B cell (primary cell): Measurements from ENCODE around the gene CPXM1. TPM values are rescaled to one million over a fixed set of nuclear protein-coding genes. Genes with fewer than 3 reads are reported as not detected.

Experiments used
- ATAC-seq: fragments of 200-7000 bp; cut with Tn5 transposase; one replicate; pipeline ENCODE4 v1.10.0; 2021; ENCODE audit warnings: low read depth, mild to moderate bottlenecking, moderate number of reproducible peaks, moderate library complexity
- CTCF ChIA-PET: fragments of 350-600 bp; sonication (Branson Sonifier 250); formaldehyde crosslinking; loops from one replicate; lab custom pipeline; 2021; ENCODE audit warnings: antibody characterized with exemption, inconsistent platforms; lab: Charles Lee
- POLR2A ChIA-PET: fragments of 350-600 bp; sonication (Branson Sonifier 250); formaldehyde crosslinking; loops from one replicate; lab custom pipeline; 2021; ENCODE audit warnings: antibody characterized with exemption; lab: Charles Lee
- DNase-seq: peaks from one replicate; pipeline ENCODE4 v3.0.0; 2013
- H2AFZ ChIP-seq: 2 replicates; pipeline ENCODE4 v1.6.1; 2012; ENCODE audit warnings: mild to moderate bottlenecking, low read depth, low read length; ENCODE audit not compliant: insufficient read depth, poor library complexity, severe bottlenecking
- H3K27ac ChIP-seq, 2 donors: 1 replicate in 1 of 2; 2 replicates in 1 of 2; pipeline ENCODE4 v1.5.1; 2012 to 2013; ENCODE audit warnings: low read length in 2 of 2, mild to moderate bottlenecking in 2 of 2, moderate library complexity in 1 of 2
- H3K27me3 ChIP-seq, 4 experiments: fragments of 200-600 bp in 1 of 4; sonication (generic) in 1 of 4; replicated peaks in 1 of 4; 1 replicate in 2 of 4; 2 replicates in 2 of 4; pipeline versions ENCODE4 v1.6.1 to v1.7.0; 2013 to 2016; ENCODE audit warnings: low read length in 3 of 4, mild to moderate bottlenecking in 2 of 4, mixed read lengths in 1 of 4, moderate library complexity in 1 of 4; ENCODE audit not compliant: insufficient read depth in 4 of 4, control insufficient read depth in 3 of 4; ENCODE audit errors: control extremely low read depth in 1 of 4
- H3K36me3 ChIP-seq, 2 experiments: replicated peaks in 1 of 2; 1 replicate in 1 of 2; 2 replicates in 1 of 2; pipeline versions ENCODE4 v1.6.1 to v1.7.1; 2013; ENCODE audit warnings: low read length in 1 of 2; ENCODE audit not compliant: insufficient read depth in 2 of 2, control insufficient read depth in 1 of 2; ENCODE audit errors: control extremely low read depth in 1 of 2, extremely low read depth in 1 of 2
- H3K4me1 ChIP-seq, 2 donors: fragments of 200-600 bp in 1 of 2; sonication (generic) in 1 of 2; 1 replicate in 1 of 2; 2 replicates in 1 of 2; pipeline versions ENCODE4 v1.5.1 to v1.6.1; 2013 to 2017; ENCODE audit warnings: low read length in 2 of 2; ENCODE audit not compliant: control insufficient read depth in 2 of 2, insufficient read depth in 2 of 2
- H3K4me2 ChIP-seq: replicated peaks from 2 replicates; pipeline ENCODE3; 2012; ENCODE audit warnings: mild to moderate bottlenecking, low read depth, low read length; ENCODE audit not compliant: poor library complexity, severe bottlenecking
- H3K4me3 ChIP-seq, 5 experiments: fragments of 200-600 bp in 1 of 5; sonication (generic) in 1 of 5; 1 replicate in 3 of 5; 2 replicates in 2 of 5; pipeline versions ENCODE4 v1.5.1 to v1.7.0; 2011 to 2016; ENCODE audit warnings: low read length in 4 of 5, mild to moderate bottlenecking in 4 of 5, low read depth in 2 of 5, control low read depth in 1 of 5, moderate library complexity in 1 of 5; ENCODE audit not compliant: insufficient read depth in 1 of 5; ENCODE audit errors: control extremely low read depth in 1 of 5, extremely low read depth in 1 of 5
- H3K79me2 ChIP-seq: fragments of 200-600 bp; sonication (generic); one replicate; pipeline ENCODE4 v1.6.0; 2016; ENCODE audit warnings: low read length; ENCODE audit not compliant: control insufficient read depth, insufficient read depth
- H3K9ac ChIP-seq: fragments of 200-600 bp; sonication (generic); 2 replicates; pipeline ENCODE4 v1.6.1; 2017; ENCODE audit warnings: mild to moderate bottlenecking, low read length, moderate library complexity
- H3K9me3 ChIP-seq, 3 donors: one replicate each; pipeline versions ENCODE4 v1.6.1 to v1.7.1; 2013; ENCODE audit warnings: low read length in 2 of 3; ENCODE audit not compliant: control insufficient read depth in 2 of 3, insufficient read depth in 1 of 3; ENCODE audit errors: control extremely low read depth in 1 of 3
- H4K20me1 ChIP-seq: 2 replicates; pipeline ENCODE4 v1.6.0; 2012; ENCODE audit warnings: mild to moderate bottlenecking, low read length; ENCODE audit not compliant: insufficient read depth, control insufficient read depth, poor library complexity, severe bottlenecking
- H3K27ac Mint-ChIP-seq: one replicate; pipeline ENCODE4 v1.8.0; 2021; ENCODE audit warnings: mixed read lengths
- H3K27me3 Mint-ChIP-seq: one replicate; pipeline ENCODE4 v1.8.0; 2021; ENCODE audit warnings: mixed read lengths
- H3K4me1 Mint-ChIP-seq: one replicate; pipeline ENCODE4 v1.8.0; 2021; ENCODE audit warnings: mixed read lengths
- H3K4me3 Mint-ChIP-seq: one replicate; pipeline ENCODE4 v1.8.0; 2021; ENCODE audit warnings: mixed read lengths
- H3K9me3 Mint-ChIP-seq: one replicate; pipeline ENCODE4 v1.8.0; 2022; ENCODE audit warnings: mixed read lengths; ENCODE audit not compliant: insufficient read depth
- EZH2 ChIP-seq: IDR thresholded peaks from 2 replicates; pipeline ENCODE4 v1.6.1; 2012; ENCODE audit warnings: borderline replicate concordance, low read depth, mild to moderate bottlenecking, moderate library complexity, low read length; ENCODE audit not compliant: insufficient read depth, poor library complexity, severe bottlenecking
- whole genome bisulfite sequencing: methylation state at CpG from one replicate; pipeline ENCODE4 v1.1.5; 2013; ENCODE audit warnings: missing lambda C conversion rate; ENCODE audit not compliant: insufficient coverage; 5-methylcytosine and 5-hydroxymethylcytosine counted together
- intact Hi-C: fragments of 100-400 bp; cut with micrococcal nuclease; formaldehyde crosslinking; loops from one replicate; pipeline ENCODE4 v1.10.0; 2022
- polyA plus RNA-seq: library from polyadenylated mRNA; depleted of rRNA; stranded (reverse); fragments of >200 nt; gene quantifications from 2 replicates; pipeline ENCODE4 v1.2.3, GENCODE V29; 2012
- total RNA-seq, 2 donors: library from RNA; stranded (reverse); fragments of 120-200 nt in 1 of 2; gene quantifications; 1 replicate in 1 of 2; 2 replicates in 1 of 2; pipeline versions ENCODE4 v1.2.3 to v1.2.4, GENCODE V29; 2013 to 2022
- TF ChIP-seq, protein P1 (sequence below): fragments of 200-600 bp; IDR thresholded peaks from one replicate; pipeline ENCODE4 v1.8.0; 2022; ENCODE audit warnings: antibody characterized with exemption, mild to moderate bottlenecking

Gene CPXM1
- total and polyA plus RNA-seq, 2 donors (not counting 1 experiment from before 2014, with no cell fraction given), result 0.21 to 1.9 TPM

- CTCF ChIA-PET, result no interaction called here
- no peak overlapping the region for H3K4me2 ChIP-seq
- H2AFZ ChIP-seq, result no peak overlapping the region
- TF ChIP-seq, protein P1, sequence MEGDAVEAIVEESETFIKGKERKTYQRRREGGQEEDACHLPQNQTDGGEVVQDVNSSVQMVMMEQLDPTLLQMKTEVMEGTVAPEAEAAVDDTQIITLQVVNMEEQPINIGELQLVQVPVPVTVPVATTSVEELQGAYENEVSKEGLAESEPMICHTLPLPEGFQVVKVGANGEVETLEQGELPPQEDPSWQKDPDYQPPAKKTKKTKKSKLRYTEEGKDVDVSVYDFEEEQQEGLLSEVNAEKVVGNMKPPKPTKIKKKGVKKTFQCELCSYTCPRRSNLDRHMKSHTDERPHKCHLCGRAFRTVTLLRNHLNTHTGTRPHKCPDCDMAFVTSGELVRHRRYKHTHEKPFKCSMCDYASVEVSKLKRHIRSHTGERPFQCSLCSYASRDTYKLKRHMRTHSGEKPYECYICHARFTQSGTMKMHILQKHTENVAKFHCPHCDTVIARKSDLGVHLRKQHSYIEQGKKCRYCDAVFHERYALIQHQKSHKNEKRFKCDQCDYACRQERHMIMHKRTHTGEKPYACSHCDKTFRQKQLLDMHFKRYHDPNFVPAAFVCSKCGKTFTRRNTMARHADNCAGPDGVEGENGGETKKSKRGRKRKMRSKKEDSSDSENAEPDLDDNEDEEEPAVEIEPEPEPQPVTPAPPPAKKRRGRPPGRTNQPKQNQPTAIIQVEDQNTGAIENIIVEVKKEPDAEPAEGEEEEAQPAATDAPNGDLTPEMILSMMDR, result no peak
- no peak for TF ChIP-seq EZH2
- H3K79me2 ChIP-seq, result peaks cover 29% of the 10 kb centered on the region
- Mint-ChIP-seq H3K4me3 (no peak overlapping the region), H3K27ac (no peak overlapping the region), H3K9me3 (no peaks in the 10 kb centered on the region), H3K4me1 (peaks cover 6% of the 10 kb centered on the region), H3K27me3 (no peaks in the 10 kb centered on the region)
- no peak overlapping the region for H3K9ac ChIP-seq
- DNase-seq (no peak), ATAC-seq (no peak)
- H3K27ac ChIP-seq, result no peak overlapping the region
- no peaks in the 10 kb centered on the region for H3K27me3 ChIP-seq
- POLR2A ChIA-PET, result no interaction called here
- intact Hi-C loops, result no loop called here
- no peaks in the 10 kb centered on the region for H4K20me1 ChIP-seq
- no peaks in the 10 kb centered on the region for H3K9me3 ChIP-seq
- peaks cover 0 to 3% of the 10 kb centered on the region in 2 experiments for H3K36me3 ChIP-seq
- H3K4me3 ChIP-seq, result no peak overlapping the region
- H3K4me1 ChIP-seq, result peaks cover 5 to 9% of the 10 kb centered on the region in 2 donors
- WGBS, result no CpG with 5 or more reads among the region's 2 CpGs
Measured at GRCh38 chr20:2845607-2846006, 45.2 kb upstream of the CPXM1 start.

- no peaks in the 10 kb centered on the region for H3K27me3 ChIP-seq
- no peaks in the 10 kb centered on the region for H3K9me3 Mint-ChIP-seq
- TF ChIP-seq EZH2, result no peak
- TF ChIP-seq, protein P1, result no peak
- peaks cover 22% of the 10 kb centered on the region for H3K4me1 Mint-ChIP-seq
- ChIA-PET CTCF (interaction anchor here (1.5 to 2.2 kb wide), 2 partner anchors 32 to 88 kb away, joined by 4 to 7 read pairs; no protein-coding TSS in a partner anchor), POLR2A (interaction anchor here (0.5 to 1.1 kb wide), 3 partner anchors 32 to 204 kb away, joined by 3 to 7 read pairs (median 4); partner anchors contain the start of genes MRPS26 and PTPRA)
- H3K9ac ChIP-seq, result peak overlapping the region; percentile 87
- H3K27me3 Mint-ChIP-seq, result no peaks in the 10 kb centered on the region
- H3K4me1 ChIP-seq, result peaks cover 16 to 27% of the 10 kb centered on the region in 2 donors
- H3K4me3 ChIP-seq, result peak overlapping the region; percentile 63 to 90 (median 80)
- H3K27ac Mint-ChIP-seq, result peak overlapping the region; percentile 81
- no peaks in the 10 kb centered on the region for H4K20me1 ChIP-seq
- 14% methylated on average over 33 of the region's 33 CpGs for WGBS
- DNase-seq, result no peak
- H3K36me3 ChIP-seq, result peaks cover 0 to 2% of the 10 kb centered on the region in 2 experiments
- peaks cover 26% of the 10 kb centered on the region for H3K79me2 ChIP-seq
- peak overlapping the region; percentile 91 for H3K4me3 Mint-ChIP-seq
- H3K9me3 ChIP-seq, result peaks cover 0 to 3% (median 0%) of the 10 kb centered on the region in 3 donors
- peak overlapping the region; percentile 26 to 73 for H3K27ac ChIP-seq
- H2AFZ ChIP-seq, result peak overlapping the region; percentile 100
- intact Hi-C loops, result loop anchor here (1.0 to 2.0 kb wide), 2 partner anchors 32 to 188 kb away; partner anchors contain the start of genes NOP56 and PTPRA
- peak overlapping the region; percentile 93 for H3K4me2 ChIP-seq
- peak; percentile 20 for ATAC-seq
Measured at GRCh38 chr20:2840967-2841531, 40.6 kb upstream of the CPXM1 start.
